HL-60 (cell line): ENCODE measurements around the gene FNBP1L.
A peak's percentile ranks its signal among the peaks of the same experiment; 100 is the strongest.
"Not testable (repeated sequence)": the region's sequence is repeated elsewhere in the genome, so short reads cannot be mapped to it uniquely, and the experiment has no call there.

Experiments
- DNase-seq, 2 experiments: peaks; one replicate each; pipeline ENCODE4 v3.0.0-alpha.2; 2010 to 2020; ENCODE audit warnings: low read depth in 1 of 2, low spot score in 1 of 2
- H3K27ac ChIP-seq: fragments of 250-450 bp; sonication (Bioruptor Pico); replicated peaks from 2 replicates; pipeline ENCODE4 v1.5.1; 2020; ENCODE audit warnings: mild to moderate bottlenecking, moderate library complexity
- H3K27me3 ChIP-seq: fragments of 250-450 bp; sonication (Bioruptor Pico); 2 replicates; pipeline ENCODE4 v1.5.1; 2021; ENCODE audit warnings: mild to moderate bottlenecking, moderate library complexity; ENCODE audit not compliant: insufficient read depth, poor library complexity, severe bottlenecking
- H3K4me3 ChIP-seq: replicated peaks from 2 replicates; pipeline ENCODE4 v1.5.1; 2011; ENCODE audit warnings: mild to moderate bottlenecking, control low read depth, low read length; ENCODE audit not compliant: insufficient read depth
- CTCF ChIP-seq: IDR thresholded peaks from one replicate; pipeline ENCODE4 v1.5.1; 2011; ENCODE audit warnings: low read length, control low read depth, inconsistent platforms; ENCODE audit not compliant: insufficient read depth
- GABPA ChIP-seq: IDR thresholded peaks from 2 replicates; pipeline ENCODE4 v1.6.1; 2012; ENCODE audit warnings: low read depth
- POLR2AphosphoS5 ChIP-seq: IDR thresholded peaks from 2 replicates; pipeline ENCODE4 v1.6.1; 2012; ENCODE audit warnings: low read depth
- REST ChIP-seq: IDR thresholded peaks from 2 replicates; pipeline ENCODE4 v1.6.1; 2012; ENCODE audit warnings: low read depth; ENCODE audit not compliant: insufficient replicate concordance
- SPI1 ChIP-seq: IDR thresholded peaks from 2 replicates; pipeline ENCODE4 v1.6.1; 2012; ENCODE audit warnings: low read depth, mild to moderate bottlenecking, borderline replicate concordance

FNBP1L gene

GRCh38 chr1:93588955-93589354 lies 141.0 kb downstream of the FNBP1L start:
- peaks cover 2% of the 10 kb centered on the region for H3K27me3 ChIP-seq
- no peak for TF ChIP-seq POLR2AphosphoS5
- TF ChIP-seq REST = no peak
- TF ChIP-seq GABPA = no peak
- TF ChIP-seq CTCF = no peak
- no peak for TF ChIP-seq SPI1
- DNase-seq = no peak
- H3K4me3 ChIP-seq = no peak overlapping the region
- H3K27ac ChIP-seq = no peak overlapping the region

- not testable (repeated sequence) for H3K27me3 ChIP-seq, H3K4me3 ChIP-seq, H3K27ac ChIP-seq, DNase-seq
These were observed 143.4 kb downstream of the FNBP1L start for GRCh38 chr1:93591291-93591675.

- H3K4me3 ChIP-seq = no peak overlapping the region
- TF ChIP-seq SPI1 (no peak), REST (no peak), CTCF (no peak), POLR2AphosphoS5 (no peak), GABPA (no peak)
- no peak overlapping the region for H3K27ac ChIP-seq
- peak in 1 of 2 experiments; percentile 37 for DNase-seq
- H3K27me3 ChIP-seq = peaks cover 9% of the 10 kb centered on the region
These were observed 144.0 kb downstream of the FNBP1L start for GRCh38 chr1:93591676-93592550.

GRCh38 chr1:93592551-93592949 lies 144.6 kb downstream of the FNBP1L start:
- DNase-seq = no peak
- no peak for TF ChIP-seq REST
- no peak for TF ChIP-seq CTCF
- no peak for TF ChIP-seq GABPA
- TF ChIP-seq SPI1 = no peak
- no peak for TF ChIP-seq POLR2AphosphoS5
- H3K27me3 ChIP-seq = peaks cover 11% of the 10 kb centered on the region
- no peak overlapping the region for H3K27ac ChIP-seq
- no peak overlapping the region for H3K4me3 ChIP-seq
